Measurements from ENCODE around the gene NOP53.

The NOP53 gene

GRCh38 chr19:47745010-47745901 is at the start of gene NOP53:
TSS of gene NOP53 (plus strand) at chr19:47745546. CDS start at chr19:47745560, 14 bp downstream.
- DNase-seq (ENCODE audit: low read depth, low spot score), result peak; percentile 85
- CTCF ChIA-PET, result interaction anchor here (1.1 to 7.1 kb wide), 7 partner anchors 12 to 309 kb away, joined by 5 to 211 read pairs (median 14); partner anchors contain the start of gene EHD2
- POLR2A ChIA-PET, result interaction anchor here (1.8 to 4.0 kb wide), 4 partner anchors 22 to 32 kb away, joined by 7 to 75 read pairs (median 36); partner anchors contain the start of gene EHD2
- H3K4me3 ChIP-seq (ENCODE audit: low read depth, low read length), result peak within 1 kb of the TSS; percentile 78
- no peak for TF ChIP-seq CTCF (IDR thresholded peaks at IDR 0.05; ENCODE audit: insufficient read depth, low read length, missing control alignments)

GRCh38 chr19:47696635-47697034 is 48.7 kb upstream of the NOP53 start:
- H3K4me3 ChIP-seq (ENCODE audit: low read depth, low read length), result no peak overlapping the region
- no peak for TF ChIP-seq CTCF (IDR thresholded peaks at IDR 0.05; ENCODE audit: insufficient read depth, low read length, missing control alignments)
- DNase-seq (ENCODE audit: low read depth, low spot score), result no peak
- ChIA-PET POLR2A (no interaction called here), CTCF (interaction anchor here (1.0 to 23.7 kb wide), 5 partner anchors 8 to 261 kb away, joined by 3 to 867 read pairs (median 7); no protein-coding TSS in a partner anchor)

DNA sequence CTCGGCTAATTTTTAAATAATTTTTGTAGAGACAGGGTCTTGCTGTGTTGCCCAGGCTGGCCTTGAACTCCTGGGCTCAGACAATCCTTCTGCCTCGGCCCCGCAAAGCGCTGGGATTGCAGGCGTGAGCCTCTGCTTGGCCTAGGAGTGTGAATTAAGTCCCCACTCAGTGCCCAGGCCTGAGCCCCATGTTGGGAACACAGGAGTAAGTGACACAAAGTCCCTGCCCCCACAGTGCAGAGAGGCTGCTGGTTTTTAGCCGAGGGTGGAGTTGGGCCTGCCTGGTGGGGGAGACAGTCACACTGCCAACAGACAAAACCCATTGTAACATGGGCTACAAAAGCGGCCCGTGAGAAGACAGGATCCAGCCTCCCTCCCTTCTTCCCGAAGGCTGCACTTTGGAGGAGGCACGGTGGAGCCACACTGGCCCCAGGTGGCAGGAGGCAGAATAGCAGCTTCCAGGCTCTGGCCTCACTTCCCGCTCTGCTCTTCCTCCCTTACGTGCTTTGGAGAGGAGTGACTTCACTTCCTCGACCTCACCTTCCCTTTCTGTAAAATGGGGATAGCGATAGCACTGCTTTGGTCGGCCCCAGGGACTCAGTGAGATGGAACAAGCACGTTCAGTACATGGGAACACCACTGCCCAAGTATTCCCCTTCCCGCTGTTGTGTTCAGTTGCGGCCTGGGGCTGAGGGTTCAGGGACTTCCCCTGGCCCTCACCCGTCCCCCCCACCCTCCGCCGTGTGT is 47.3 kb upstream of the NOP53 start:
- CTCF ChIA-PET, result interaction anchor here (0.6 to 23.7 kb wide), 18 partner anchors 8 to 392 kb away, joined by 3 to 867 read pairs (median 6); partner anchors contain the start of genes EHD2, KPTN and NAPA
- DNase-seq (ENCODE audit: low read depth, low spot score), result no peak
- H3K4me3 ChIP-seq (ENCODE audit: low read depth, low read length), result no peak overlapping the region
- POLR2A ChIA-PET, result interaction anchor here (0.6 to 0.9 kb wide), 2 partner anchors 74 to 214 kb away, joined by 3 to 4 read pairs; partner anchors contain the start of gene KPTN
- peak; percentile 99 for TF ChIP-seq CTCF (IDR thresholded peaks at IDR 0.05; ENCODE audit: insufficient read depth, low read length, missing control alignments)

GRCh38 chr19:47698631-47699359 is 46.6 kb upstream of the NOP53 start:
- ChIA-PET CTCF (interaction anchor here (0.6 to 23.7 kb wide), 30 partner anchors 9 to 393 kb away, joined by 3 to 867 read pairs (median 5); partner anchors contain the start of genes DHX34, EHD2, KPTN and NAPA), POLR2A (interaction anchor here (0.6 to 0.9 kb wide), 2 partner anchors 75 to 215 kb away, joined by 3 to 4 read pairs; partner anchors contain the start of gene KPTN)
- TF ChIP-seq CTCF (IDR thresholded peaks at IDR 0.05; ENCODE audit: insufficient read depth, low read length, missing control alignments), result no peak
- H3K4me3 ChIP-seq (ENCODE audit: low read depth, low read length), result no peak overlapping the region
- no peak for DNase-seq (ENCODE audit: low read depth, low spot score)

DNA sequence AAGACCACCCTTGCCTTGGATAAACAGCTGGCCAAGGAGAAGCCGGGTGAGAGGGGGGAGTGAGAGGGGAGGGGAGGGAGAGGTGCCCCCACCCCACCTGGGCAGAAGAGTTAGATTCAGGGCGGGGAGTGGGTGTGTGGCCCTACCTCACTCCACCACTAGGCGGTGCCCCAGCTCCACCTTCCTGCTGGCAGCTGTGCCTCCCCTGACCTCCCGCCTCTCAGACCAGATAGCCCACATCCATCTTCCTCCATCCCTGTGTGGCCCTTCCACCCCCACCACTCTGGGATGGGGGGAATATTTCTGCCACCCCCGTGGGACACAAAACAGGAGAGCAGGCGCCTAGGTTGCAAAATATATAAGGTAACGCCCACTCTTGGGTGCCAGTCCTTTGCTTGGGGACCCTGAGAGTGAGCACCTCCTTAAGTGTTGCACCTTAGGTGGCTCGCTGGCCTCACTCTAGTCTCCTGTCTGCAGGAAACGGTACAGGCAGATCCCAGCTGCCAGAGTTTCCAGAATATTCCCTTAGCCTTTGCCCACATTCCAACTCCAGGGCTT is 45.9 kb upstream of the NOP53 start:
- DNase-seq (ENCODE audit: low read depth, low spot score), result no peak
- CTCF ChIA-PET, result interaction anchor here (0.6 to 23.7 kb wide), 34 partner anchors 8 to 351 kb away, joined by 3 to 867 read pairs (median 5); partner anchors contain the start of genes DHX34, EHD2, KPTN and NAPA
- no peak overlapping the region for H3K4me3 ChIP-seq (ENCODE audit: low read depth, low read length)
- peak; percentile 89 for TF ChIP-seq CTCF (IDR thresholded peaks at IDR 0.05; ENCODE audit: insufficient read depth, low read length, missing control alignments)
- POLR2A ChIA-PET, result no interaction called here

All from AG04449 (cell line).